HCT116 (cell line): Measurements from ENCODE around the gene OR1N1. TPM values are rescaled to one million over a fixed set of nuclear protein-coding genes. Genes with fewer than 3 reads are reported as not detected.
"Not testable (repeated sequence)": the region's sequence is repeated elsewhere in the genome, so short reads cannot be mapped to it uniquely, and the experiment has no call there.

Experiments used
- ATAC-seq: fragments of 200-7000 bp; cut with Tn5 transposase; 2 replicates; pipeline ENCODE4 v1.9.1; 2020; ENCODE audit warnings: mild to moderate bottlenecking, moderate library complexity
- BruUV-seq: library from RNA; stranded (reverse); fragments of 400-500 nt; replicated peaks from 2 replicates; lab custom pipeline; 2021; lab: Mats Ljungman, UMichigan
- CTCF ChIA-PET: fragments of 300-600 bp; sonication (Branson Sonifier 250); formaldehyde crosslinking; loops from one replicate; lab custom pipeline; 2021; ENCODE audit warnings: antibody characterized with exemption; lab: Charles Lee
- POLR2A ChIA-PET: fragments of 300-600, 350-600 bp; sonication (Branson Sonifier 250); formaldehyde crosslinking; loops from one replicate; lab custom pipeline; 2021; ENCODE audit warnings: antibody characterized with exemption; lab: Charles Lee
- RAD21 ChIA-PET, 2 experiments: fragments of 300-600 bp; sonication (Branson Sonifier 250); formaldehyde crosslinking; loops; one replicate each; lab custom pipeline; 2023; ENCODE audit warnings: low total read pairs in 2 of 2; ENCODE audit not compliant: uncharacterized antibody in 2 of 2, unreplicated experiment in 2 of 2, low non-redundant PET in 1 of 2; lab: Charles Lee
- DNase-seq: peaks from one replicate; pipeline ENCODE4 v3.0.0-alpha.2; 2010; ENCODE audit warnings: low read depth, low spot score
- H2AFZ ChIP-seq: fragments of 200-600 bp; shearing (Covaris generic), sonication (generic); 2 replicates; pipeline ENCODE4 v1.6.1; 2017; ENCODE audit warnings: low read depth, mixed run types, mixed read lengths, antibody characterized with exemption, low read length; ENCODE audit not compliant: poor library complexity, severe bottlenecking
- H3K27ac ChIP-seq: 2 replicates; pipeline ENCODE4 v1.5.1; 2012; ENCODE audit warnings: low read depth, low read length
- H3K27me3 ChIP-seq: fragments of 200-600 bp; sonication (generic); 2 replicates; pipeline ENCODE4 v1.6.1; 2016; ENCODE audit warnings: mixed run types, low read length, mixed read lengths; ENCODE audit not compliant: insufficient read depth
- H3K36me3 ChIP-seq, 2 experiments: fragments of 200-500 bp in 1 of 2; fragments of 200-600 bp in 1 of 2; sonication (Bioruptor generic) in 1 of 2; sonication (generic) in 1 of 2; 2 replicates each; pipeline versions ENCODE4 v1.5.1 to v1.6.1; 2014 to 2016; ENCODE audit warnings: low read length in 2 of 2, inconsistent platforms in 1 of 2, mixed read lengths in 1 of 2, mixed run types in 1 of 2; ENCODE audit not compliant: insufficient read depth in 2 of 2, control insufficient read depth in 1 of 2
- H3K4me1 ChIP-seq, 2 experiments: fragments of 200-600 bp in 1 of 2; sonication (generic) in 1 of 2; 2 replicates each; pipeline versions ENCODE4 v1.5.1 to v1.6.1; 2012 to 2017; ENCODE audit warnings: low read length in 2 of 2, inconsistent platforms in 1 of 2, mild to moderate bottlenecking in 1 of 2, mixed read lengths in 1 of 2, mixed run types in 1 of 2, moderate library complexity in 1 of 2; ENCODE audit not compliant: insufficient read depth in 2 of 2, control insufficient read depth in 1 of 2
- H3K4me2 ChIP-seq: fragments of 200-600 bp; sonication (generic); 2 replicates; pipeline ENCODE4 v1.6.1; 2017; ENCODE audit warnings: mixed run types, low read length, mixed read lengths
- H3K4me3 ChIP-seq, 2 experiments: fragments of 200-600 bp in 1 of 2; sonication (generic) in 1 of 2; replicated peaks in 1 of 2; 2 replicates each; pipeline ENCODE4 v1.5.1; 2011 to 2016; ENCODE audit warnings: low read length in 2 of 2, control low read depth in 1 of 2, low read depth in 1 of 2, mild to moderate bottlenecking in 1 of 2, mixed read lengths in 1 of 2, mixed run types in 1 of 2
- H3K79me2 ChIP-seq: fragments of 200-600 bp; sonication (generic); 2 replicates; pipeline ENCODE4 v1.6.1; 2017; ENCODE audit warnings: mild to moderate bottlenecking, mixed run types, low read length, moderate library complexity, mixed read lengths; ENCODE audit not compliant: insufficient read depth
- H3K9ac ChIP-seq: fragments of 200-600 bp; sonication (generic); 2 replicates; pipeline ENCODE4 v1.6.1; 2016; ENCODE audit warnings: low read length, mixed read lengths
- H3K9me2 ChIP-seq: fragments of 200-600 bp; sonication (generic), shearing (Covaris generic); 2 replicates; pipeline ENCODE4 v1.6.1; 2017; ENCODE audit warnings: mixed run types, mild to moderate bottlenecking, moderate library complexity; ENCODE audit not compliant: insufficient read depth
- H3K9me3 ChIP-seq, 2 experiments: fragments of 200-500 bp in 1 of 2; fragments of 200-600 bp in 1 of 2; sonication (Bioruptor generic) in 1 of 2; sonication (generic) in 1 of 2; 2 replicates each; pipeline ENCODE4 v1.6.1; 2014 to 2017; ENCODE audit warnings: low read length in 2 of 2, mixed read lengths in 2 of 2, inconsistent platforms in 1 of 2, low read depth in 1 of 2, mild to moderate bottlenecking in 1 of 2, mixed run types in 1 of 2, moderate library complexity in 1 of 2; ENCODE audit not compliant: control insufficient read depth in 1 of 2, insufficient read depth in 1 of 2
- H4K20me1 ChIP-seq: fragments of 200-600 bp; sonication (generic), shearing (Covaris generic); 2 replicates; pipeline ENCODE4 v1.6.1; 2017; ENCODE audit warnings: mixed run types, mild to moderate bottlenecking, moderate library complexity; ENCODE audit not compliant: insufficient read depth
- CBX3 ChIP-seq: IDR thresholded peaks from 2 replicates; pipeline ENCODE4 v1.6.1; 2012; ENCODE audit warnings: low read depth
- CEBPB ChIP-seq: IDR thresholded peaks from 2 replicates; pipeline ENCODE4 v1.6.1; 2012; ENCODE audit warnings: low read depth
- EGR1 ChIP-seq: IDR thresholded peaks from 2 replicates; pipeline ENCODE4 v1.6.1; 2012; ENCODE audit warnings: low read depth
- EZH2 ChIP-seq: fragments of 200-600 bp; sonication (generic); IDR thresholded peaks from 2 replicates; pipeline ENCODE4 v1.6.1; 2017; ENCODE audit warnings: antibody characterized with exemption, mixed run types
- EZH2phosphoT487 ChIP-seq: fragments of 200-600 bp; IDR thresholded peaks from 2 replicates; pipeline ENCODE4 v1.6.1; 2018; ENCODE audit warnings: antibody characterized with exemption, borderline replicate concordance
- FOSL1 ChIP-seq: IDR thresholded peaks from 2 replicates; pipeline ENCODE4 v1.6.1; 2012; ENCODE audit warnings: low read depth
- JUND ChIP-seq: IDR thresholded peaks from 2 replicates; pipeline ENCODE4 v1.6.1; 2012
- POLR2A ChIP-seq: IDR thresholded peaks from 2 replicates; pipeline ENCODE4 v1.7.0; 2011; ENCODE audit warnings: borderline replicate concordance; ENCODE audit not compliant: insufficient read depth, insufficient read length; ENCODE audit errors: extremely low read depth
- POLR2AphosphoS5 ChIP-seq: IDR thresholded peaks from 2 replicates; pipeline ENCODE4 v1.6.1; 2011; ENCODE audit warnings: mild to moderate bottlenecking, low read depth, low read length, moderate library complexity
- SIN3A ChIP-seq: IDR thresholded peaks from 2 replicates; pipeline ENCODE4 v1.6.1; 2012; ENCODE audit warnings: low read depth
- SRF ChIP-seq: IDR thresholded peaks from 2 replicates; pipeline ENCODE4 v1.6.1; 2012; ENCODE audit warnings: low read depth
- TCF7L2 ChIP-seq: IDR thresholded peaks from 2 replicates; pipeline ENCODE4 v1.7.0; 2011; ENCODE audit warnings: borderline replicate concordance, inconsistent platforms; ENCODE audit not compliant: insufficient read depth, insufficient read length; ENCODE audit errors: extremely low read depth
- YY1 ChIP-seq: IDR thresholded peaks from 2 replicates; pipeline ENCODE4 v1.6.1; 2011; ENCODE audit warnings: low read length, low read depth, moderate library complexity, mild to moderate bottlenecking; ENCODE audit not compliant: insufficient replicate concordance; ENCODE audit errors: extremely low read depth
- ZNF274 ChIP-seq: fragments of 200-500 bp; sonication (Bioruptor generic); IDR thresholded peaks from 2 replicates; pipeline ENCODE4 v1.6.1; 2014; ENCODE audit warnings: mild to moderate bottlenecking, low read depth, low read length, inconsistent platforms
- intact Hi-C: fragments of 100-400 bp; cut with micrococcal nuclease; formaldehyde crosslinking; loops from 2 replicates; pipeline ENCODE4 v1.10.0; 2022
- total RNA-seq: library from RNA; stranded (reverse); gene quantifications from one replicate; pipeline ENCODE4 v1.2.1, GENCODE V29; 2021; ENCODE audit not compliant: unreplicated experiment
- TF ChIP-seq, protein P1 (sequence below): IDR thresholded peaks from 2 replicates; pipeline ENCODE4 v1.6.1; 2012; ENCODE audit warnings: low read depth
- TF ChIP-seq, protein P2 (sequence below): IDR thresholded peaks from 2 replicates; pipeline ENCODE4 v1.6.1; 2012
- TF ChIP-seq, protein P3 (sequence below): IDR thresholded peaks from 2 replicates; pipeline ENCODE4 v1.6.1; 2011; ENCODE audit warnings: mild to moderate bottlenecking, low read length, moderate library complexity; ENCODE audit not compliant: insufficient replicate concordance; ENCODE audit errors: extremely low read depth
- TF ChIP-seq, protein P4 (sequence below): IDR thresholded peaks from 2 replicates; pipeline ENCODE4 v1.6.1; 2012

Gene OR1N1
- total RNA-seq, 1 experiment from 2014 or later = not detected

DNA sequence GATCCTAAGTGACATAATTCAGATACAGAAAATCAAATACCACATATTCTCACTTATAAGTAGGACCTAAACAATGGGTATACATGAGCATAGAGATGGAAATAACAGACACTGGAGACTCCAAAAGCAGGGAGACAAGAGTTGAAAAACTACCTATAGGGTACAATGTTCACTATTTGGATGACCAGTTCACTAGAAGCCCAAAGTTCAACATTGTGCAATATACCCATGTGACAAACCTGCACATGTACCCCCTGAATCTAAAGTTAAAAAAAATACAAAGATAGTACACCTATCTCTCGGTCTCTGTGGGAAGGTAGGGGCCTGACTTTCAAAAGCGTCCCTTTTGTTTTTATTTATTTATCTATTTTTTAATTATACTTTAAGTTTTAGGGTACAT lies 11.7 kb upstream of the OR1N1 start:
- Histone ChIP-seq H3K79me2 (no peaks in the 10 kb centered on the region), H4K20me1 (no peaks in the 10 kb centered on the region), H3K27ac (no peak overlapping the region), H3K9ac (no peak overlapping the region), H3K36me3 (no peaks in the 10 kb centered on the region), H3K4me2 (no peak overlapping the region), H2AFZ (no peak overlapping the region), H3K9me2 (no peaks in the 10 kb centered on the region), H3K4me3 (no peak overlapping the region), H3K27me3 (peaks cover 19% of the 10 kb centered on the region; the same call in 1 of the 2 replicates), H3K4me1 (no peaks in the 10 kb centered on the region), H3K9me3 (no peaks in the 10 kb centered on the region)
- CTCF ChIA-PET = no interaction called here
- TF ChIP-seq, protein P1, sequence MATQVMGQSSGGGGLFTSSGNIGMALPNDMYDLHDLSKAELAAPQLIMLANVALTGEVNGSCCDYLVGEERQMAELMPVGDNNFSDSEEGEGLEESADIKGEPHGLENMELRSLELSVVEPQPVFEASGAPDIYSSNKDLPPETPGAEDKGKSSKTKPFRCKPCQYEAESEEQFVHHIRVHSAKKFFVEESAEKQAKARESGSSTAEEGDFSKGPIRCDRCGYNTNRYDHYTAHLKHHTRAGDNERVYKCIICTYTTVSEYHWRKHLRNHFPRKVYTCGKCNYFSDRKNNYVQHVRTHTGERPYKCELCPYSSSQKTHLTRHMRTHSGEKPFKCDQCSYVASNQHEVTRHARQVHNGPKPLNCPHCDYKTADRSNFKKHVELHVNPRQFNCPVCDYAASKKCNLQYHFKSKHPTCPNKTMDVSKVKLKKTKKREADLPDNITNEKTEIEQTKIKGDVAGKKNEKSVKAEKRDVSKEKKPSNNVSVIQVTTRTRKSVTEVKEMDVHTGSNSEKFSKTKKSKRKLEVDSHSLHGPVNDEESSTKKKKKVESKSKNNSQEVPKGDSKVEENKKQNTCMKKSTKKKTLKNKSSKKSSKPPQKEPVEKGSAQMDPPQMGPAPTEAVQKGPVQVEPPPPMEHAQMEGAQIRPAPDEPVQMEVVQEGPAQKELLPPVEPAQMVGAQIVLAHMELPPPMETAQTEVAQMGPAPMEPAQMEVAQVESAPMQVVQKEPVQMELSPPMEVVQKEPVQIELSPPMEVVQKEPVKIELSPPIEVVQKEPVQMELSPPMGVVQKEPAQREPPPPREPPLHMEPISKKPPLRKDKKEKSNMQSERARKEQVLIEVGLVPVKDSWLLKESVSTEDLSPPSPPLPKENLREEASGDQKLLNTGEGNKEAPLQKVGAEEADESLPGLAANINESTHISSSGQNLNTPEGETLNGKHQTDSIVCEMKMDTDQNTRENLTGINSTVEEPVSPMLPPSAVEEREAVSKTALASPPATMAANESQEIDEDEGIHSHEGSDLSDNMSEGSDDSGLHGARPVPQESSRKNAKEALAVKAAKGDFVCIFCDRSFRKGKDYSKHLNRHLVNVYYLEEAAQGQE = no peak
- TF ChIP-seq POLR2AphosphoS5 (no peak), TCF7L2 (no peak), SRF (no peak), CBX3 (no peak), CEBPB (no peak), ZNF274 (no peak), JUND (no peak), POLR2A (no peak), SIN3A (no peak), EZH2 (no peak), EZH2phosphoT487 (no peak), EGR1 (no peak), FOSL1 (no peak), YY1 (no peak)
- TF ChIP-seq, protein P2, sequence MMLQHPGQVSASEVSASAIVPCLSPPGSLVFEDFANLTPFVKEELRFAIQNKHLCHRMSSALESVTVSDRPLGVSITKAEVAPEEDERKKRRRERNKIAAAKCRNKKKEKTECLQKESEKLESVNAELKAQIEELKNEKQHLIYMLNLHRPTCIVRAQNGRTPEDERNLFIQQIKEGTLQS = no peak
- TF ChIP-seq, protein P3, sequence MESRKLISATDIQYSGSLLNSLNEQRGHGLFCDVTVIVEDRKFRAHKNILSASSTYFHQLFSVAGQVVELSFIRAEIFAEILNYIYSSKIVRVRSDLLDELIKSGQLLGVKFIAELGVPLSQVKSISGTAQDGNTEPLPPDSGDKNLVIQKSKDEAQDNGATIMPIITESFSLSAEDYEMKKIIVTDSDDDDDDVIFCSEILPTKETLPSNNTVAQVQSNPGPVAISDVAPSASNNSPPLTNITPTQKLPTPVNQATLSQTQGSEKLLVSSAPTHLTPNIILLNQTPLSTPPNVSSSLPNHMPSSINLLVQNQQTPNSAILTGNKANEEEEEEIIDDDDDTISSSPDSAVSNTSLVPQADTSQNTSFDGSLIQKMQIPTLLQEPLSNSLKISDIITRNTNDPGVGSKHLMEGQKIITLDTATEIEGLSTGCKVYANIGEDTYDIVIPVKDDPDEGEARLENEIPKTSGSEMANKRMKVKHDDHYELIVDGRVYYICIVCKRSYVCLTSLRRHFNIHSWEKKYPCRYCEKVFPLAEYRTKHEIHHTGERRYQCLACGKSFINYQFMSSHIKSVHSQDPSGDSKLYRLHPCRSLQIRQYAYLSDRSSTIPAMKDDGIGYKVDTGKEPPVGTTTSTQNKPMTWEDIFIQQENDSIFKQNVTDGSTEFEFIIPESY = no peak
- TF ChIP-seq, protein P4, sequence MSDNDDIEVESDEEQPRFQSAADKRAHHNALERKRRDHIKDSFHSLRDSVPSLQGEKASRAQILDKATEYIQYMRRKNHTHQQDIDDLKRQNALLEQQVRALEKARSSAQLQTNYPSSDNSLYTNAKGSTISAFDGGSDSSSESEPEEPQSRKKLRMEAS = no peak
- ATAC-seq (no peak), DNase-seq (no peak)
- intact Hi-C loops = no loop called here
- POLR2A ChIA-PET = no interaction called here
- RAD21 ChIA-PET = no interaction called here
- BruUV-seq = no TSS peak

DNA sequence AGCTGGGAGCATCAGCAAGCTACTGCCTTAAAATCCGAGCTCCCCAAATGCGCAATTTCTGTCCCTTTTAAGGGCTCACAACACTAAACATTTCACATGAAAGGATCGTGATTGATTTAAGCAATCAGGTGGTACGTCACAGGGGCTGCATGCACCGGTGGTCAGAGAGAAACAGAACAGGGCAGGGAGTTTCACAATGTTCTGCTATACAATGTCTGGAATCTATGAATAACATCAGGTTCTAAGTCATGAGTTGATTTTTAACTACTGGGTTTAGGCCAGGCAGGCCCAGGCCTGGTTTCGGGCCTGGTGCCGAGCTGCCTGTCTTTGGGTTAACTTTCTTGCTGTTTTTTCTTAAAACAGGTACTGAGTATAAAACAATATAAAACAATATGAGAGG lies 10.0 kb upstream of the OR1N1 start:
- H3K9me3 ChIP-seq, H3K4me3 ChIP-seq, H4K20me1 ChIP-seq, POLR2A ChIA-PET, H3K9me2 ChIP-seq, RAD21 ChIA-PET, CTCF ChIA-PET, intact Hi-C loops, DNase-seq, H3K27me3 ChIP-seq, H3K27ac ChIP-seq, H3K36me3 ChIP-seq, H3K4me1 ChIP-seq, ATAC-seq, H3K9ac ChIP-seq, H2AFZ ChIP-seq, H3K79me2 ChIP-seq, BruUV-seq, H3K4me2 ChIP-seq: not testable (repeated sequence)
